Activated CD4-positive, alpha-beta T cell treated with anti-CD3 and anti-CD28 coated beads, Interleukin-2, amount 50 U/mL, for 24 hours (primary cell): ENCODE results near the gene SLC6A11.
A peak's percentile ranks its signal among the peaks of the same experiment; 100 is the strongest.

Source experiments
- DNase-seq, 2 donors: peaks; one replicate each; pipeline ENCODE4 v3.0.0-alpha.2; 2020; ENCODE audit warnings: low read depth in 1 of 2, low spot score in 1 of 2

SLC6A11 gene

DNA sequence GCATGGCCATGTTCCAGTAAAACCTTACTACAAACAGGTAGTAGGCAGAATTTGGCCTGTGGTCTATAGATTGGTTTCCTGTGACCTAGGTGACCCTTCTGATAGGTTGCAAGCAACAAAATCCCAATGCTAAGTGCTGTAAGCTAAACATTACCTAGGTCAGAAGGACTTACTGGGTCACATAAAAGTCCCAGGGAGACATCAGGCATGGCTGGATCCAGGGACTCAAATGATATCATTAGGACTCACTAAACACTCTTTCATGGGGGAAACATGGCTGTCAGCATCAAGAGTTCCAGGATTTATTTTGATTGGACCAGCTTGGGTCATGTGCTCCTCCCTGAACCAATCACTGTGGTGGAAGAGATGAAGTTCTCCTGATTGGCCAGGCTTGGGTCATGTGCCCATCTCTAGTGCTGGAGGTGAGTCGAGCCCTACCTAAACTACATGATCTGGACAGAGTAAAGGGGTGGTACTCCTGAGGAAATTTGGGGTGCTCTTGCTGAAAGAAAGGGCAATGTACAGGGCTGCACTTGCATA is 159.7 kb downstream of the SLC6A11 start:
- no peak for DNase-seq

DNA sequence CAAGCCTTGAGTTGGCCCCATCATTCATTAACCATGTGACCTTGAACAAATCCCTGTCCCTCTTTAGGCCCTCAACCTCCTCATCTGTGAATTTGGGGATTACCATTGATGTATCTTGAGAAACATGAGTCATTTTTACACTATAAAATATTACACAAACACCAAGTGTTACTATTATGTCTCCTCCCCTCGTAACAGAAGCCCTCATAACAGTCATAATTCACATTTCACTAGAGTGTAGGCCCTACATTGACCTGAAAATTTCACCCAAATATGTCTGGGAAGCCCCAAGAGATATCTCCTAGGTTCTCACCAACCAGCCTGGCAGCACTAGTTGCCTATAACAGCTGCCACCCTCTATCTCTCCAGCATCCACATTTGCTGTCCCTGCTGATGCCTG is 160.7 kb downstream of the SLC6A11 start:
- no peak for DNase-seq

DNA sequence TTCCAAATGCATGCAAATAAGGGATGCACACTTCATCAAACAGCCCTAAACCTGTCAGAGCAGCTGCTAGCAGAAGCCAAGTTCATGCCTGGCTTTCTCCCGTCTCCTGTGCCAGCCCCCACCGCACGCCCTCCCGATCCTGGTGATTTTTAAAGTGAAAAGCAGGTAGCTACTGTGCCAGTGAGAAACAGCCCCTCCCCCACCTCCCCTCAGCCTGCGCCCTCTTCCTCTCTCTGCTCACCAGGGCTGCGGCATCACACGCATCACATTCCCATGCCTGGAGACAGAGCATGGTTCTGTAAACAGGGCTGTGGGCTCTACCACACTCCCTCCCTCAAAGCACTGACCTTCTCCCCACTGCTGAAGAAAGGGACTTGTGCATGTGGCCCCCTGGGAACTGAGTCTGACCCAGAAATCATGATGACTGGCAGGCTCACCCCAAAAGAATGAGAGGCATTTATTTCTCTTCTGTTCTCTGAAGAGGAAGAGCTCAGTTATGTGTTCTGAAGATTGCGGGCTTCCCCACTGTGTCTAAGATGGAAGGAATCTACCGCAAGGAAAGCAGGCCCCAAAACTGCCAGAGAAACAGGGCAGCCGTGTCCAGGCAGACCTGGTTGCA is 162.0 kb downstream of the SLC6A11 start:
- no peak for DNase-seq

DNA sequence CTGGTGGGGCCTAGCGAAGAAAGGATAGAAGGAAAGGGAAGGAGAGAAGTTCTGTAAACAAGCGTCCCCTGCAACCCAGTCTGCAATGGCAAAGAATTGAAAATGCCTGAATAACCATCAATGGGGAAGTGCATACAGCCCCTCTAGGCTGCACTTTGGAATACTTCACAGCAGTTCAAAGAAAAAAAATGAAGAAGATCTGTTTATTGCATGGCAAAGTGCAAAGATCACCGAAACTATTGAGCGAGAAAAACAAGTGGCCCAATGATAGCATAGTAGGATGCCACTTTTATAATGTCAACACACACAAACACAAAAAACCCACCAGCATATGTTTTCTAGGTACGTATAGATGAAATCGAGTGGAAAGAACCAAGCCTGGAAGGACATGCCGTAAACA is 162.9 kb downstream of the SLC6A11 start:
- no peak for DNase-seq

DNA sequence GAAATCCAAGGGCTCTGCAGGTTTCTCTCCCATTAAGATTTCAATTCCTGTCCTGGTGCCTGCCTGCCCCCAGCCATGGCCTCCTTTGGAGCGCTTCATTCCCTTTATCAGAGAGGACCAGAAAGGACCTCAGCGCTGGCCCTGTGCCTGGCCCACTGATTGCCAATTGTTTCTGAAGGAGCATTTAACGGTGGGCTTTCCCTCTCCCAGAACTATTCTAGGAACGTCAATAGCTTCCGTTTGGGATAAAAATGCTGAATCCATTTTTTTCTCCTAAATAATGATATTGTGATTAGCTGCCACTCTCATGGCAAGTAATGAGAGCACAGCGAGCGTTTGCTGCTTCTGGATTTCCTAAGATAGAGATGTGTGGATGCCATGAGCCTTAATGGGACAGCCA is 164.3 kb downstream of the SLC6A11 start:
- DNase-seq, result no peak

DNA sequence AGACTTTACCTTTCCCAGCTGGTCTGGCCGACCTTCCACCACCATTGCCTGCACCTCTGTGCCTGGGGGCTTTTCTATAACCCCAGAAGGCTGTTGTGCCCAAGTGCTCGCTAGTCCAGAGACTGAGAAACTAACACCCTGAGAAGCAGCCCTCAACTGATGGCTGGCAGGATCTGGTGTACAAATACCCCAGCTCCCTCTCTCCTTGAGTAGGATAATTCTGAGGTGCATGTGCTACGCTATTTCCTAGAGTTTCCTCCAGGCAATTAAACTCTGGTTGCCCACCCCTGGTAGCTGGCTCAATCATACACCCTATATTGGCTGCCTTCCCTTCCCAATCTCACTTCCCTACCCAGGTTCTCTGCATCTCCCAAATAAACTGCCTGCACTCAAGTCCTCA is 165.0 kb downstream of the SLC6A11 start:
- DNase-seq, result no peak

DNA sequence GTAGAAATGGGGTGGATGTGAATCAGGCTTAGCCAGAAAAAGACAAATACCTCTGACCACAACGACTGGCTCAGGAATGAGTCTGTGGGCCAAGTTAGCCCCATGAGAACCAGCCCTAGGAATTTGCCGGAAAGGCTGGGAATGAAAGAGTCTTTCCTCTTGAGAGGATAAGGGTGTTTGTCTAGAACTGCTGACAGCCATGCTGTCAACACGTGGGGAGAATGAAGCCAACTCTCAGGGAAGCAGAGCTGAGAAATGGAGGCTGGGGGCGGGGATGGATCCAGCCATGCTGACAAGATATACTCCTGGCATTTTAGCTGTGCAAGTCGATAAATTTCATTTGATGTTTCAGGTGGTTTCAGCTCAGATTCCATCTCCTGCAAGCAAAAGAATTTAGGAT is 165.9 kb downstream of the SLC6A11 start:
- no peak for DNase-seq

DNA sequence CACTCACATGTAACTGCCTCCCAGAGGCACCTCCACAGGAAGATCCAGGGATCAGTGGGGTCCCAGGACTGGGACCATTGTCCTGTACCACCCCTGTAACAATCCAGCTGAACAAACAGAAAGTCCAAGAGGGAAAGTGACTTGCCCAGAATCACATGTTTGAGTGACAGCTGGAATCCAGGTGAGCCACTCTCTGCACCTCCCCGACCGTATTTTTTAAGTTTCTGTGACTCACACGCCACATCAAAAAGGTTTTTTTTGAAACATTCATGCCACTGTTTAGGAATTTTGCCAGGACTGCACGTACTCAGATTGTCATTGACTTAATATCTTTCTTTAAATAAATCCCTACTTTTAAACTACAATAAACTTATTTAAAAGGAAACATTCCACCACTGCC is 166.8 kb downstream of the SLC6A11 start:
- no peak for DNase-seq

DNA sequence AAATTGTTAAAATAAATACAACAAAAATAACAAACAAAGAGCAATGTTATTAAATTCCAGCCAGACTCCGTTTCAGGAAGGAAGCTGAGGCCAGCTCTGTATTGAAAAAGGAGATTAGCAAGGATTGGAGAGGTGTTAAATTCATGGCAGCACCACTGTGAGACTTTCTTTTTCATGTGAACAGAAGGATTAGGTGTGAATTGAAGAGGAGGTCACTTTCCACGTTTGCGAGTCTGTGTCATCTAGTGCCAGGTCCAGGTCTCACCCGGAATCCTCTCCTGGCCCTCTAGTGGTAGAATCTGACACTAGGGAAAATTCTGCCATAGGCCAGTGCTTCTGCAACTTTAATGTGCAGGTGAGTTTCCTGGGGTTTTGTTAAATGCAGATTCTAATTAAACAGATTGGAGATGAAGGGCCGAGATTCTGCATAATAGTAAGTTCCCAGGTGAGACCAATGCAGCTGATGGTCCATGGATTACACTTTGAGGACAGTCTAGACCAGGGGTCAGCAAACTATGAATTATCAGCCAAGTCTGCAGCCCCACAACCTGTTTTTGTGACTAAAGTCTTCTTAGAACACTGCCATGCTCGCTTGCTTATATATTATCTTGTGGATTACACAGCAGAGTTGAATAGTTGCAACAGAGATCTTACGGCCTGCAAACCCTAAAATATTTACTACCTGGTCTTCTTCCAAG is 167.3 kb downstream of the SLC6A11 start:
- DNase-seq, result peak in 1 of 2 donors; percentile 6

DNA sequence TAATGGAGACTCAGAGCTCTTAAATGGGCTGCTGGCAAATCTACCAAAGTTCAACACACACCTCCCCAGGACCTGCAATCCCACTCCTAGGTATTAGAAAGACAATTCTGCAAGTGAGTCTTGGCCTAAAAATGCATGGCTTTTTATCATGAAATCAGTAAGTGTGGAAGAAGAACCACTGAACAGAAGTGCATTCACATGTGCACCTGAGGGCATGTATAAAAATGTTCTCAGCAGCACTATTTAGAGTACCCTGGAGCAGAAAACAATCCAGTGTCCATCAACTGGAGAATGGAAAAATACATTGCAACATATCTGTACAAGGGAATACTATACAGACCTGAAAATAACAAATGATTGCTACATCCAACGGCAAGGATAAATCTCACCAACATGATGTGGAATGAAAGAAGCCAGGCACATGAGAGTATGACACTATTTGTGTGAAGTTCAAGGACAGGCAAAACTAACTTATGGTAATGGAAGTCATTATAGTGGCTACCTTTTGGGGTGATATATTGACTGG is 168.4 kb downstream of the SLC6A11 start:
- no peak for DNase-seq

DNA sequence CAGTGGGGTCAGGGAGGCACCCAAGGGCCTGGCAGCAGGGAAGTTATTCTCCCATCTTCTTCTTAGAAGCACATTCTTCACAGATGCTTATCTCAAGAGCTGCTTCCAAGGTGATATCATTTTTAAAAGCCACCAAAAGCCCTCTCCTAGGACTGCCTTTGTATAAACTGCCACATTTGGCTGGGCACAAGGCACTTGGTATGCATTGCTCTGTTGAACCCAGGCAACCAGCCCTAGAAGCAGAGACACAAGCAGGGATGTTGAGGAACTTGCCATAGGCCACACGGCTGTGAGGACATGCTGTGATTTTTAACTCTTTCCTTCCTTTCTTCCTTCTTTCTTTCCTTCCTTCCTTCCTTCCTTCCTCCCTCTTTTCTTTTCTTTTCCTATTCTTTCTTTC is 169.2 kb downstream of the SLC6A11 start:
- no peak for DNase-seq

DNA sequence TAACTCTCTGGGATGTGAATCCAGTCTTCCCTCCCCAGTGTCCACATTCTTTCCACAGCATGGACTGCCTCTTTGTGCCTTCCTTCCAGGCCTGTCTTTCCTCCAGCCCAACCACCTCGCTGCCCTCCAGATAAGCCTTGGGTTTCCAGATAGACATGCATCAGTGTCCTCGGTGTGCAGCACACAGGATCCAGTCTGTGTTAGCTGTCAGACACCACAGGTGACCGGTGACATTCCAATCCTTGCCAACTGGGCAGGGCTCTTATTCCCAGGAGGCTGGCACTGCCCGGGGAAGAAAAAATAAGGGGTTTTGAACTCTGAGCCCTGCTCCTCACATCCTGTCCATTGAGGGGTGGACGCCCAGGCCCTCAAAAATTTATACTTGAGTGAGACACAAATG is 170.6 kb downstream of the SLC6A11 start:
- DNase-seq, result no peak

DNA sequence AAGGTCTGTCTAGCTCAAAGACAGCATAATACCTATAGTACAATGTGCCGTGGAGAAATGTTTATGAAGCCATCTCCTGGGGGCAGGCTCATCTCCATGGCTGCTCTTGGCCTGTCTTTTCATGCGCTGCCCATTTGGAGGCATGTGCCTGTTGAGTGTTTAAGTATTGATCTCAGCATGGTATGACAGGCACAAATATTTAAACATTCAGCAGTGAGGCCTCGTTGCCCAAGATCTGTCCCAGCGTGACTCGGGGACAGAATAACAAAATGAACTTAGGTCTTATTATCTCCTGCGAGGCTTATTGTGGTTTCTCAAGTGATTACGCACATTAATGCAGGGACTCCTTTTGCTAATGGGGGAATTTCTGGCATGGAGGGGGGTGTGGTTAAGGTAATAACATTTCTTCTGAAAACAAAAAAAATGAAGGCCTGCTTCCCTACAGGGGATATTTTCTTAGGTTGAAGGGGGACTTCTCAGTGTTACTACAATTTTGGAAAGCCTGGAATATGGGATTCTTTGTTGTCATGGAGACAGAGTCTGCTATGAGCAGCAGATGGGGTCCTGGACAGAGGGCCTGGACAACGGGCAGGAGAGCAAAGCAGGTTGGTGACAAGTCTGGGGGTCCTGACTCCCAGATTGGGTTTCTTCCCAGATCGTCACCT is 172.1 kb downstream of the SLC6A11 start:
- DNase-seq, result no peak

DNA sequence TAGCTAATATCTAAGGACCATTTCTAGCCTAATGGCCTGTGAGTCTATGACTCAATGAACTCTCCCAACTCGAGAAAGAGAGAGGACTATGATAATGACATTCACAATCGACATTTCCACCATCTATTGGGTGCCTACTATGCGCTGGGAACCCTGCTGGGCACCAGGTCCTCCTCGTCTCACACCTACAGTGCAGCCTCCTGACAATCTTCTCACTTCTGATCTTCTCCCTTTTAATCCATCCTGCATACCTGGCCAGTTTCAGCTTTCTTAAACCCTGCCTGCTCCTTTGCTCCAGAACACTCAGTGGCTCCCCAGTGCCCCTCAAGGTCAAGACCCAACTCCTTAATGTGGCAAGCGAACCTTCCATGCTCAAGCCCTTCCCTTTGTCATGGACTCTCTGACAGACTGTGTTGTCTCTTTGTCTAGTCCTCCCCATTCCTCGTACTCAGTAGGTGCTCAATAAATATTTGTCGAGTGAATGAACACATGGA is 173.0 kb downstream of the SLC6A11 start:
- DNase-seq, result no peak
